H1 (cell line): ENCODE data around the gene HMGN2. TPM values are rescaled to one million over a fixed set of nuclear protein-coding genes. Genes with fewer than 3 reads are reported as not detected.

Source experiments
- CTCF ChIA-PET: fragments of 300-600 bp; sonication (Branson Sonifier 250); formaldehyde crosslinking; loops from one replicate; lab custom pipeline; 2021; ENCODE audit not compliant: partially characterized antibody; lab: Charles Lee
- POLR2A ChIA-PET: fragments of 300-600 bp; sonication (Branson Sonifier 250); formaldehyde crosslinking; loops from one replicate; lab custom pipeline; 2021; ENCODE audit warnings: inconsistent platforms; ENCODE audit not compliant: partially characterized antibody; lab: Charles Lee
- DNase-seq, 2 experiments: peaks; one replicate each; pipeline versions ENCODE4 v3.0.0 to v3.0.0-alpha.2; 2010 to 2022; ENCODE audit warnings: low spot score in 2 of 2, low read depth in 1 of 2, mixed read lengths in 1 of 2
- FAIRE-seq: peaks from 2 replicates; lab custom pipeline; 2011; peaks lifted over from hg19 to GRCh38; lab: Jason Lieb, UNC
- H2AFZ ChIP-seq: 2 replicates; pipeline ENCODE4 v1.8.1; 2012; ENCODE audit warnings: low read length, inconsistent platforms
- H2AK5ac ChIP-seq: 2 replicates; pipeline ENCODE4 v1.6.1; 2013; ENCODE audit warnings: low read depth, low read length
- H2BK120ac ChIP-seq: replicated peaks from 2 replicates; pipeline ENCODE3; 2013; ENCODE audit warnings: low read depth, low read length, inconsistent platforms
- H2BK12ac ChIP-seq: 2 replicates; pipeline ENCODE4 v1.6.1; 2013; ENCODE audit warnings: low read depth, low read length
- H2BK15ac ChIP-seq: 2 replicates; pipeline ENCODE4 v1.6.1; 2013; ENCODE audit warnings: low read length
- H2BK20ac ChIP-seq: 2 replicates; pipeline ENCODE4 v1.6.1; 2013; ENCODE audit warnings: low read length
- H2BK5ac ChIP-seq: 2 replicates; pipeline ENCODE4 v1.6.1; 2013; ENCODE audit warnings: low read depth, low read length
- H3K14ac ChIP-seq: 2 replicates; pipeline ENCODE4 v1.6.1; 2013; ENCODE audit warnings: inconsistent platforms; ENCODE audit not compliant: insufficient read length
- H3K18ac ChIP-seq: 2 replicates; pipeline ENCODE4 v1.6.1; 2013; ENCODE audit warnings: low read length; ENCODE audit errors: extremely low read depth
- H3K23ac ChIP-seq: 2 replicates; pipeline ENCODE4 v1.6.1; 2013; ENCODE audit warnings: inconsistent platforms; ENCODE audit not compliant: insufficient read length
- H3K23me2 ChIP-seq: 2 replicates; pipeline ENCODE4 v1.6.1; 2013; ENCODE audit warnings: low read depth, low read length
- H3K27ac ChIP-seq: 2 replicates; pipeline ENCODE4 v1.6.1; 2011; ENCODE audit warnings: low read depth, low read length, inconsistent platforms
- H3K27me3 ChIP-seq, 4 experiments: replicated peaks in 1 of 4; 1 replicate in 1 of 4; 2 replicates in 3 of 4; pipeline versions ENCODE4 v1.6.1 to v1.8.1; 2011 to 2013; ENCODE audit warnings: low read length in 3 of 4, mild to moderate bottlenecking in 3 of 4, inconsistent platforms in 2 of 4, mixed read lengths in 2 of 4, moderate library complexity in 1 of 4; ENCODE audit not compliant: control insufficient read depth in 3 of 4, insufficient read depth in 3 of 4; ENCODE audit errors: extremely low read depth in 1 of 4
- H3K36me3 ChIP-seq, 4 experiments: 2 replicates each; pipeline versions ENCODE4 v1.6.1 to v1.8.1; 2011 to 2013; ENCODE audit warnings: mild to moderate bottlenecking in 4 of 4, low read length in 3 of 4, moderate library complexity in 2 of 4, control low read depth in 1 of 4, inconsistent platforms in 1 of 4; ENCODE audit not compliant: insufficient read depth in 4 of 4, control insufficient read depth in 2 of 4
- H3K4ac ChIP-seq: replicated peaks from 2 replicates; pipeline ENCODE3; 2013; ENCODE audit warnings: low read length, low read depth, mixed read lengths, inconsistent platforms; ENCODE audit not compliant: insufficient read length
- H3K4me1 ChIP-seq, 4 experiments: replicated peaks in 1 of 4; 1 replicate in 1 of 4; 2 replicates in 3 of 4; pipeline versions ENCODE4 v1.6.1 to v1.8.1; 2011 to 2013; ENCODE audit warnings: low read length in 3 of 4, inconsistent platforms in 2 of 4, mixed read lengths in 1 of 4; ENCODE audit not compliant: insufficient read depth in 4 of 4, control insufficient read depth in 3 of 4
- H3K4me2 ChIP-seq, 2 experiments: 2 replicates each; pipeline versions ENCODE4 v1.6.1 to v1.8.1; 2011 to 2013; ENCODE audit warnings: low read depth in 2 of 2, low read length in 2 of 2, control low read depth in 1 of 2, inconsistent platforms in 1 of 2, mild to moderate bottlenecking in 1 of 2; ENCODE audit not compliant: insufficient read depth in 1 of 2
- H3K4me3 ChIP-seq, 4 experiments: fragments of 200-600, 300-600 bp in 1 of 4; sonication (generic), shearing (Covaris generic), sonication (Bioruptor Twin) in 1 of 4; 2 replicates each; pipeline versions ENCODE4 v1.5.1 to v1.8.1; 2011 to 2016; ENCODE audit warnings: low read length in 4 of 4, low read depth in 3 of 4, control low read depth in 2 of 4, inconsistent platforms in 2 of 4, mild to moderate bottlenecking in 2 of 4, mixed read lengths in 1 of 4, moderate library complexity in 1 of 4; ENCODE audit not compliant: insufficient read depth in 2 of 4; ENCODE audit errors: extremely low read depth in 1 of 4
- H3K56ac ChIP-seq: replicated peaks from 2 replicates; pipeline ENCODE3; 2013; ENCODE audit warnings: low read depth, mild to moderate bottlenecking, mixed read lengths, low read length, inconsistent platforms; ENCODE audit not compliant: insufficient read length
- H3K79me1 ChIP-seq: 2 replicates; pipeline ENCODE4 v1.6.1; 2013; ENCODE audit warnings: low read depth, low read length, control low read depth
- H3K79me2 ChIP-seq, 2 experiments: 2 replicates each; pipeline versions ENCODE4 v1.6.1 to v1.8.1; 2012 to 2013; ENCODE audit warnings: low read length in 2 of 2, mild to moderate bottlenecking in 2 of 2, inconsistent platforms in 1 of 2; ENCODE audit not compliant: insufficient read depth in 2 of 2, control insufficient read depth in 1 of 2
- H3K9ac ChIP-seq, 4 experiments: replicated peaks in 1 of 4; 1 replicate in 1 of 4; 2 replicates in 3 of 4; pipeline versions ENCODE4 v1.6.1 to v1.8.1; 2011 to 2013; ENCODE audit warnings: low read depth in 3 of 4, low read length in 3 of 4, control low read depth in 2 of 4, mild to moderate bottlenecking in 2 of 4, moderate library complexity in 2 of 4, inconsistent platforms in 1 of 4; ENCODE audit errors: extremely low read depth in 1 of 4
- H3K9me3 ChIP-seq, 2 experiments: 2 replicates each; pipeline versions ENCODE4 v1.6.1 to v1.8.1; 2012 to 2013; ENCODE audit warnings: mild to moderate bottlenecking in 2 of 2, moderate library complexity in 2 of 2, control low read depth in 1 of 2, inconsistent platforms in 1 of 2, low read depth in 1 of 2, low read length in 1 of 2, mixed read lengths in 1 of 2; ENCODE audit not compliant: insufficient read depth in 2 of 2
- H4K20me1 ChIP-seq, 2 experiments: replicated peaks in 1 of 2; 2 replicates each; pipeline versions ENCODE3 to v1.8.1; 2011 to 2013; ENCODE audit warnings: inconsistent platforms in 2 of 2, low read length in 2 of 2, mild to moderate bottlenecking in 1 of 2; ENCODE audit not compliant: insufficient read depth in 2 of 2, control insufficient read depth in 1 of 2
- H4K5ac ChIP-seq: 2 replicates; pipeline ENCODE4 v1.6.1; 2013; ENCODE audit warnings: low read length, low read depth, mixed read lengths, inconsistent platforms; ENCODE audit not compliant: insufficient read length
- H4K8ac ChIP-seq: 2 replicates; pipeline ENCODE4 v1.8.0; 2013; ENCODE audit warnings: mild to moderate bottlenecking, moderate library complexity, low read length, inconsistent platforms; ENCODE audit not compliant: insufficient read depth; ENCODE audit errors: extremely low read depth
- H4K91ac ChIP-seq: replicated peaks from 2 replicates; pipeline ENCODE3; 2013; ENCODE audit warnings: low read length, mixed read lengths, inconsistent platforms; ENCODE audit not compliant: insufficient read length
- E2F6 ChIP-seq: IDR thresholded peaks from 2 replicates; pipeline ENCODE4 v1.6.1; 2012; ENCODE audit warnings: inconsistent platforms
- GTF2F1 ChIP-seq: IDR thresholded peaks from 2 replicates; pipeline ENCODE4 v1.6.1; 2012; ENCODE audit warnings: low read depth, low read length, improper control_type of control experiment, borderline replicate concordance
- TCF12 ChIP-seq: IDR thresholded peaks from 2 replicates; pipeline ENCODE4 v1.6.1; 2011; ENCODE audit warnings: low read depth, mild to moderate bottlenecking, low read length
- WGBS, 2 experiments: shearing (Covaris generic) in 1 of 2; methylation state at CpG; one replicate each; pipeline versions ENCODE4 v1.1.6 to v1.1.7; 2013 to 2015; ENCODE audit warnings: low lambda C conversion rate in 2 of 2, mixed read lengths in 2 of 2, inconsistent platforms in 1 of 2, low coverage in 1 of 2, missing lambda C conversion rate in 1 of 2; ENCODE audit not compliant: insufficient replicate concordance in 2 of 2, insufficient coverage in 1 of 2, insufficient read length in 1 of 2; ENCODE audit errors: extremely low coverage in 1 of 2, missing lambda C conversion rate in 1 of 2; 5-methylcytosine and 5-hydroxymethylcytosine counted together
- polyA plus RNA-seq, 7 experiments: library from polyadenylated mRNA; depleted of rRNA in 3 of 7; stranded (reverse) in 5 of 7; unstranded in 2 of 7; fragments of >200 nt in 5 of 7; fragments of 200-250 nt in 2 of 7; gene quantifications; 1 replicate in 5 of 7; 2 replicates in 1 of 7; 4 replicates in 1 of 7; pipeline versions ENCODE4 v1.2.1 to v1.2.3, GENCODE V29; 2011 to 2013; ENCODE audit warnings: missing spikeins in 2 of 7, mixed read lengths in 2 of 7
- total RNA-seq: library from RNA; stranded (reverse); fragmentation: NEBNext Ultra II Directional; extraction: Animal tissue kit (Norgen Biotek cat#: 25700); gene quantifications from 2 replicates; pipeline ENCODE4 v1.2.1, GENCODE V29; 2021

Gene HMGN2
- total and polyA plus RNA-seq, 2 of the 8 experiments (the other 6 are each of a cell fraction or from before 2014, with no cell fraction given): 254 to 453 TPM

- peaks cover 2 to 4% of the 10 kb centered on the region in 2 experiments for H4K20me1 ChIP-seq
- no peak overlapping the region for H4K5ac ChIP-seq
- H2AK5ac ChIP-seq: no peak overlapping the region
- peaks cover 19 to 62% (median 48%) of the 10 kb centered on the region in 4 experiments for H3K36me3 ChIP-seq
- no peaks in the 10 kb centered on the region for H3K4me1 ChIP-seq
- DNase-seq (no peak), FAIRE-seq (no peak)
- CTCF ChIA-PET: no interaction called here
- H3K9ac ChIP-seq: no peak overlapping the region
- no peaks in the 10 kb centered on the region for H3K79me1 ChIP-seq
- no peak overlapping the region for H3K18ac ChIP-seq
- no peak overlapping the region for H3K56ac ChIP-seq
- no peak overlapping the region for H4K91ac ChIP-seq
- no peak overlapping the region for H2AFZ ChIP-seq
- H4K8ac ChIP-seq: no peak overlapping the region
- no peak overlapping the region for H3K4ac ChIP-seq
- no peak overlapping the region for H2BK20ac ChIP-seq
- H3K23me2 ChIP-seq: no peaks in the 10 kb centered on the region
- H3K14ac ChIP-seq: no peak overlapping the region
- no peak overlapping the region for H3K23ac ChIP-seq
- TF ChIP-seq GTF2F1 (no peak), TCF12 (no peak), E2F6 (no peak)
- WGBS, 2 experiments: 96% methylated on average over 2 of the region's 2 CpGs; no CpG with 5 or more reads in 1 of the 2 experiments
- H3K4me3 ChIP-seq: no peak overlapping the region
- H2BK15ac ChIP-seq: no peak overlapping the region
- no peaks in the 10 kb centered on the region for H3K79me2 ChIP-seq
- POLR2A ChIA-PET: interaction anchor here (1.0 to 2.6 kb wide), 5 partner anchors 10 to 119 kb away, joined by 3 to 6 read pairs (median 5); no protein-coding TSS in a partner anchor
- no peak overlapping the region for H2BK120ac ChIP-seq
- no peaks in the 10 kb centered on the region for H3K9me3 ChIP-seq
- no peaks in the 10 kb centered on the region for H3K27me3 ChIP-seq
- H2BK12ac ChIP-seq: no peak overlapping the region
- no peak overlapping the region for H3K27ac ChIP-seq
- no peak overlapping the region for H2BK5ac ChIP-seq
- H3K4me2 ChIP-seq: no peak overlapping the region
These were observed 32.0 kb upstream of the HMGN2 start for GRCh38 chr1:26440259-26440658.
